IPS DF 4.7 (cell line): Measurements from ENCODE around the gene BTNL8.

Source experiments
- DNase-seq: peaks from one replicate; pipeline ENCODE4 v3.0.0-alpha.2; 2013; ENCODE audit warnings: low spot score; ENCODE audit errors: extremely low read depth

The BTNL8 gene

GRCh38 chr5:180969406-180969805 is 70.4 kb downstream of the BTNL8 start:
- no peak for DNase-seq

GRCh38 chr5:180970336-180970735 is 71.4 kb downstream of the BTNL8 start:
- DNase-seq = no peak

DNA sequence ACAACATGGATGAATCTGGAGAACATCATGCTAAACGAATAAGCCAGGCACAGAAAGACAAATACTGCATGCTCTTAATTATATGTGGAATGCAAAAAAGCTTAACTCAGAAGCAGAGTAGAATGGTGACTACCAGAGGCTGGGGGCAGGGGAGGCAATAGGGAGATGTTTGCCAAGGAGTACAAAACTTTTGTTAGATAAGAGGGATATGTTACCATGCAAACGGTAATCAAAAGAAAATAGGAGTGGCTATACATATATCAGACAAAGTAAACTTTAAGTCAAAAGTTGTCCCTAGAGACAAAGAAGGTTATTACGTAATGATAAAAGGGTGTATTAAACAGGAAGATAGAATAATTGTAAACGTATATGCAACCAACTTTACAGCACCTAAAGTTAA is 71.9 kb downstream of the BTNL8 start:
- DNase-seq = no peak

DNA sequence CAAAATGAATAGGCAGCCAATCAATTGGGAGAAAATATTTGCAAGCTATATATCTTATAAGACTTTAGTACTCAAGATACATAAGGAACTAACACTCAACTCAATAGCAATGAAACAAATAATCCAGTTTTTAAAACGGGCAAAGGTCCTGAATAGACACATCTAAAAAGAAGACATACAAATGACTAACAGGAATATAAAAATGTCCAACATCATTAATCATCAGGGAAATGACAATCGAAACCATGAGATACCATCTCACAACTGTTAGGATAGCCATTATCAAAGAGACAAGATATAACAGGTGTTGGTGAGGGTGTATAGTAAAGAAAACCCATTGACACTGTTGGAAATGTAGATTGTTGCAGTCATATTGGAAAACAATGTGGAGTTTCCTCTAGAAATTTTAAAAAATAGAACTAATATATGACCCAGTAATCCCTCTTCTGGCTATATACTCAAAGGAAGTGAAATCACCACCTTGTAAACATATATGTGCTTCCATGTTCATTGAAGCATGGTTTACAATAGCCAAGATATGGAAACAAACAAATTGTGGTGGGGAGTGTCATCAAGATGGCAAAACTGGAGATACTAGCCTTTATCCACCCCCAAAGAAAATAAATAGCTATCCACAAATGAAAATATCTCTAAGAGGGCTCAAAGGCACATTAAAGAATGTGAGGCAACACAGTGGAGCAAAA is 75.8 kb downstream of the BTNL8 start:
- no peak for DNase-seq

GRCh38 chr5:180975338-180975737 is 76.4 kb downstream of the BTNL8 start:
- DNase-seq = no peak

- no peak for DNase-seq
Measured at GRCh38 chr5:180976518-180976917, 77.6 kb downstream of the BTNL8 start.

GRCh38 chr5:180977852-180978251 is 78.9 kb downstream of the BTNL8 start:
- DNase-seq = no peak

GRCh38 chr5:180982008-180982741 is 83.2 kb downstream of the BTNL8 start:
- no peak for DNase-seq

GRCh38 chr5:180988016-180988415 is 89.1 kb downstream of the BTNL8 start:
- no peak for DNase-seq

DNA sequence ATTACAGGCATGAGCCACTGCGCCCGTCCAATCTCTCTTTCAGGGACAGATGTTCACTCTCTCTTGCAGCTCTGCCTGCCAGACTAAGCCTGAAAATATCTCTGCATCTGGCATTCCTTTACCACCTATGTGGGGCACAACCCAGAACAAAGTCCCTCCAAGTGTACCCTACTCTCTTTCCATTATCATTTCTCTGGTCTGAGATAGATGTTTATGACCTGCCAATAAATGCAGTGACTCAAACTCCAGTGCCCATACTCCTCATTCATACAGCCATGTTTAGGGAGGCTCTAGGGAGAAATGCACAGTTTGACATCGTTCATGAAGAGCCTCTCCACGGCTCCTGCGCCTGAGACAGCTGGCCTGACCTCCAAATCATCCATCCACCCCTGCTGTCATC is 89.6 kb downstream of the BTNL8 start, which contains the start of gene BTNL3:
Gene BTNL3, plus strand, starts transcription at position 255 of the 400 bp plus-strand sequence. CDS start 183 bp downstream, outside the sequence.
- DNase-seq = no peak

- no peak for DNase-seq
Measured at GRCh38 chr5:180990086-180990881, 91.3 kb downstream of the BTNL8 start.

DNA sequence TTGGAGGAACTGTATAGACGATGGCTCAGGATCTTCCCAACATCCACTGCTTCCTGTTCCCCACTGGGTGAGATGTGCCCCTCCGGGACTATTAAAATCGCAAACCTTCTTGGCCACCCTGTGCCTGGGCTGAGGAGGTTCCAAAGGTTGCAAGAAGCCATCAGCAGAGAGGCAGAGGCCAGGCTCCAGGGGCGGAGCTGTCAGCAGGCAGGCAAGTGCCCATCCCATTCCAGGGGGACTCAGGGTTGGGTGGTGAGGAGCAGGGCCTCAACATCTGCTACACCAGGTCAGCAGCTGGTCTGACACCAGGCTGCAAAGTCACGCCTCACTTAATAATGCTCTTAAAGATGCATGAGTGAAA is 91.9 kb downstream of the BTNL8 start:
- no peak for DNase-seq
